Frontal cortex (tissue), 4 donors: Measurements from ENCODE around the gene B4GALT1. TPM values are rescaled to one million over a fixed set of nuclear protein-coding genes. Genes with fewer than 3 reads are reported as not detected.

ENCODE experiments used
- DNase-seq, 2 donors: peaks; one replicate each; pipeline ENCODE4 v3.0.0; 2012; ENCODE audit warnings: low spot score in 2 of 2
- FAIRE-seq: peaks from 2 replicates; lab custom pipeline; 2012; peaks lifted over from hg19 to GRCh38; lab: Jason Lieb, UNC
- total RNA-seq: library from RNA; depleted of rRNA; stranded (reverse); fragments of >200 nt; gene quantifications from one replicate; pipeline ENCODE4 v1.2.3, GENCODE V29; 2014
- donor health status: control.
- donor health status: control.
- donor health status: control.

Gene B4GALT1
- total RNA-seq, 1 donor from 2014 or later = 0.82 TPM

- FAIRE-seq (no peak), DNase-seq (no peak)
Measured at GRCh38 chr9:33146298-33146697, 20.8 kb downstream of the B4GALT1 start.

GRCh38 chr9:33144551-33144950, 22.6 kb downstream of the B4GALT1 start:
- FAIRE-seq (no peak), DNase-seq (no peak)

GRCh38 chr9:33143241-33143661, 23.9 kb downstream of the B4GALT1 start:
- no peak for FAIRE-seq

GRCh38 chr9:33142535-33142934, 24.6 kb downstream of the B4GALT1 start:
- FAIRE-seq = no peak
- no peak for DNase-seq

More at GRCh38 chr9:33143241-33143661, 23.9 kb downstream of the B4GALT1 start:
- no peak for DNase-seq

GRCh38 chr9:33140401-33141360, 26.5 kb downstream of the B4GALT1 start:
- DNase-seq = no peak
- FAIRE-seq = no peak

- FAIRE-seq (no peak), DNase-seq (peak in 1 of 2 donors; percentile 34)
Measured at GRCh38 chr9:33139421-33140228, 27.5 kb downstream of the B4GALT1 start.

GRCh38 chr9:33138768-33139167, 28.4 kb downstream of the B4GALT1 start:
- FAIRE-seq (no peak), DNase-seq (no peak)

- FAIRE-seq = no peak
- no peak for DNase-seq
Measured at GRCh38 chr9:33137781-33138264, 29.3 kb downstream of the B4GALT1 start.

- no peak for FAIRE-seq
Measured at GRCh38 chr9:33136721-33137670, 30.1 kb downstream of the B4GALT1 start.

GRCh38 chr9:33135470-33135958, 31.6 kb downstream of the B4GALT1 start:
- no peak for DNase-seq
- FAIRE-seq = no peak

More at GRCh38 chr9:33136721-33137670, 30.1 kb downstream of the B4GALT1 start:
- no peak for DNase-seq

GRCh38 chr9:33135031-33135461, 32.1 kb downstream of the B4GALT1 start:
- DNase-seq (no peak), FAIRE-seq (no peak)

GRCh38 chr9:33133186-33133585, 34.0 kb downstream of the B4GALT1 start:
- FAIRE-seq (no peak), DNase-seq (no peak)

- FAIRE-seq (no peak), DNase-seq (peak in 1 of 2 donors; percentile 24)
Measured at GRCh38 chr9:33131790-33132772, 35.1 kb downstream of the B4GALT1 start.

GRCh38 chr9:33130961-33131789, 36.0 kb downstream of the B4GALT1 start:
- no peak for FAIRE-seq

GRCh38 chr9:33129886-33130881, 37.0 kb downstream of the B4GALT1 start:
- DNase-seq (no peak), FAIRE-seq (no peak)

More at GRCh38 chr9:33130961-33131789, 36.0 kb downstream of the B4GALT1 start:
- no peak for DNase-seq
